ENCODE data around the gene ZNF22. TPM values are rescaled to one million over a fixed set of nuclear protein-coding genes. Genes with fewer than 3 reads are reported as not detected.
"Not testable (repeated sequence)": the region's sequence is repeated elsewhere in the genome, so short reads cannot be mapped to it uniquely, and the experiment has no call there.

ZNF22 gene
- total RNA-seq, 1 donor from 2014 or later, result 37.9 TPM

GRCh38 chr10:45014557-45014956, 13.8 kb downstream of the ZNF22 start:
- DNase-seq (ENCODE audit: low read depth, low spot score), result not testable (repeated sequence)

GRCh38 chr10:45015590-45015989, 14.9 kb downstream of the ZNF22 start:
- DNase-seq (ENCODE audit: low read depth, low spot score), result no peak

- no peak for DNase-seq (ENCODE audit: low read depth, low spot score)
These were observed 22.7 kb downstream of the ZNF22 start for GRCh38 chr10:45023426-45023825.

- DNase-seq (ENCODE audit: low read depth, low spot score), result no peak
These were observed 33.6 kb downstream of the ZNF22 start for GRCh38 chr10:45034301-45034700.

- DNase-seq (ENCODE audit: low read depth, low spot score), result no peak
These were observed 35.0 kb downstream of the ZNF22 start for GRCh38 chr10:45035673-45036072.

- no peak for DNase-seq (ENCODE audit: low read depth, low spot score)
These were observed 40.3 kb downstream of the ZNF22 start for GRCh38 chr10:45040921-45041542.

GRCh38 chr10:45044290-45044689, 43.6 kb downstream of the ZNF22 start:
- no peak for DNase-seq (ENCODE audit: low read depth, low spot score)

- DNase-seq (ENCODE audit: low read depth, low spot score), result no peak
These were observed 50.0 kb downstream of the ZNF22 start for GRCh38 chr10:45050551-45051235.

- DNase-seq (ENCODE audit: low read depth, low spot score), result no peak
These were observed 52.0 kb downstream of the ZNF22 start for GRCh38 chr10:45052700-45053099.

- no peak for DNase-seq (ENCODE audit: low read depth, low spot score)
These were observed 52.9 kb downstream of the ZNF22 start for GRCh38 chr10:45053569-45054100.

Other genes with a start within 250 kb of the ZNF22 start
- not detected in 2 replicates for gene TMEM72, start 89.6 kb upstream of the ZNF22 start, total RNA-seq
- gene RASSF4, start 41.1 kb upstream of the ZNF22 start, total RNA-seq, result 8.8 and 12.3 TPM in 2 replicates
- 395 and 438 TPM in 2 replicates for gene DEPP1, start 22.1 kb upstream of the ZNF22 start, total RNA-seq

Data from pulmonary artery endothelial cell (primary cell).